HG02970 (cell line): ENCODE measurements around the gene GSE1.

Experiments used
- ATAC-seq: cut with Tn5 transposase; IDR thresholded peaks from one replicate; pipeline ENCODE4 v1.9.1; 2021; ENCODE audit warnings: mild to moderate bottlenecking, moderate library complexity, moderate number of reproducible peaks; ENCODE audit not compliant: unreplicated experiment, low FRiP score

GSE1 gene

GRCh38 chr16:85657267-85657650 lies 44.1 kb downstream of the GSE1 start:
- ATAC-seq = no peak

- no peak for ATAC-seq
These were observed 44.9 kb downstream of the GSE1 start for GRCh38 chr16:85657996-85658395.

GRCh38 chr16:85658504-85659326 lies 45.6 kb downstream of the GSE1 start:
- ATAC-seq = no peak

DNA sequence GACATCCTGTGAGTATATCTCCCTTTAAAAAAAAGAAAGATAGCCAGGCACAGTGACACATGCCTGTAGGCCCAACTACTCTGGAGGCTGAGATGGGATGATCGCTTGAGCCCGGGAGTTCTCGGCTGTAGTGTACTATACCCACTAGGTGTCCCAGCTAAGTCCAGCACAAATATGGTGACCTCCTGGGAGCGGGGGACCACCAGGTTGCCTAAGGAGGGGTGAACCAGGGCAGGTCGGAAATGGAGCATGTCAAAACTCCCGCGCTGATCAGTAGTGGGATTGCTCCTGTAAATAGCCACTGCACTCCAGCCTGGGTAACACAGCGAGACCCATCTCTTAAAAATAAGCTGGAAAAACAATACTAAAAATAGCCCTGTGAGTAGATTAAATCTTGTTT lies 46.2 kb downstream of the GSE1 start:
- no peak for ATAC-seq

DNA sequence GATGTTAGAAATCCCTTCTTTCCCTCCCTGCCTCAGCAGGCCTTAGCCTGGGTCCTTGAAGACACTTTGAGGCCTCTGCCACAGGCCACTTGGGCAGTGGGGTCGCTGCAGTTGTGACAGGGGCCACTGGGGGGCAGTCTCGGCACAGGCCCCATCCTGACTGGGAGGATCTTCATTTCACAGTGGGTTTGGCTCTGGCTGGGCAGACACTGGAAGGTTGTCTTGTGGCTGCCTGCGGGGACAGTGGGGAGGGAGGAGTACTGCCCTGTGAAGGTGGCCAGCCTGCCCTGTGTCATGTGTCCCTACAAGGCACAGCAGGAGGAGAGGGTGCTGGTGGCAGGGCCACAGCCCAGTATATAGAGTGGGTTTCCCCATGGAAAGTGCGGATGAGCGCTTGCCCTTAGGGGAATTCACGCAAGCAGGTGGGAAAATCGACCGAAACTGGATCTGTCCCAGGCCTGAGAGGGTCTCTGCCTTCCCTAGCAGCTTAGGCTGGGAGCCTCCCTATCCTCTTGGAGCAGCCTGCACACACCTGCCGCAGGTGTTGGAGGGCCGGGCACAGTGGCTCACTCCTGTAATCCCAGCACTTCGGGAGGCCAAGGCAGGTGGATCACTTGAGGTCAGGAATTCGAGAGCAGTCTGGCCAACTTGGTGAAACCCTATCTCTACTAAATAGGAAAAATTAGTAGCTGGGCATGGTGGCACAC lies 46.8 kb downstream of the GSE1 start:
- ATAC-seq = no peak

- ATAC-seq = no peak
These were observed 48.0 kb downstream of the GSE1 start for GRCh38 chr16:85660843-85661739.

DNA sequence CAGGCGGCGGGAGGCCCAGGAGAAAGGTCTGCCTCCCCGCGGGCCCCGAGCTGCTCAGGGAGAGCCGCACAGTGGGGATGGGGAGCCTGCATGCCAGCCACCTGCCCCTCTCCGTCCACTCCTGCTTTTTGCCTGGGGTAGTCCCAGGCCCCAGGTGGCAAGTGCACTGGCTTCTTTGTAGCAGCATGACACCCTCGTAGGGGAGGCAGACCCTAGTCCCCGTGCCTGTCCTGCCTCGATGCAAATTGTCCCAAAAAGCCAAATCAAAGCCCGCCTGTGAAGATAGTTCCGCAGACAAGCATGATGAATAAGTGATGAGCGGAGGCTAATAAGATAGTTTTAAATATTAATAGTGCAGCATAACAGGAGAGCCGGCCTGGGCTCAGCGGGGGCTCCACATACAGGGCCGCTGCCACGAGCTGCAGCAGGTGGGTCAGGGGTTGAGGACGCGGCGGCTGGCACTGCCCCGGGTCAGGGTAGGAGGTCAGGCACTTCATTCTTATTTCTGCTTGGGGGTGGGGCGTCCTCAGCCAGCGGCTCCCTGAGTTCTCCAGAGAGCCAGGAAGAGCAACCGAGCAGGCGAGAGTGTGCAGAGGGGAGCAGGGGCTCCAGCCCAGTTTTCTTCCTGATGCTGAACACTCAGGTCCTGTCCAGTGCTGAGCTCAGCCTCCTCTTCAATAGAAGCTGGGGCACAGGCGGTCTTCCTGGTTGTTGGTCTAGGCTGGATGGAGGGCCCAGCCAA lies 48.8 kb downstream of the GSE1 start:
- no peak for ATAC-seq

DNA sequence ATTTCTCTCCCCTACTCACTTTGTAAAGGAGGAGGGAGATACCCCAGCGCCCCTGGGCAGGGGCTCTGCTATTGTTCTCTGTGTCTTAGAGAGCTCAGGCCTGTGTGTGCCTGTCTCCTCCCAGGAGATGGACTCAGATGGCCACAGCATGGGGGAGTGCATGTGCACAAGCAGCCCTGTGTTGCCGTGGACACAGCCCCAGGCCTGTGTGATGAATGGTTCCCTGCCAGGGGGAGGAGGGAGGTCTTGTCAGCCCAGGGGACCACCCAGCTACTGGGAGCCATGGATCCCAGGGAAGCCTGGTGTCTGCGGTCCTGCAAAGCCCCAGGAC lies 49.3 kb downstream of the GSE1 start:
- no peak for ATAC-seq

DNA sequence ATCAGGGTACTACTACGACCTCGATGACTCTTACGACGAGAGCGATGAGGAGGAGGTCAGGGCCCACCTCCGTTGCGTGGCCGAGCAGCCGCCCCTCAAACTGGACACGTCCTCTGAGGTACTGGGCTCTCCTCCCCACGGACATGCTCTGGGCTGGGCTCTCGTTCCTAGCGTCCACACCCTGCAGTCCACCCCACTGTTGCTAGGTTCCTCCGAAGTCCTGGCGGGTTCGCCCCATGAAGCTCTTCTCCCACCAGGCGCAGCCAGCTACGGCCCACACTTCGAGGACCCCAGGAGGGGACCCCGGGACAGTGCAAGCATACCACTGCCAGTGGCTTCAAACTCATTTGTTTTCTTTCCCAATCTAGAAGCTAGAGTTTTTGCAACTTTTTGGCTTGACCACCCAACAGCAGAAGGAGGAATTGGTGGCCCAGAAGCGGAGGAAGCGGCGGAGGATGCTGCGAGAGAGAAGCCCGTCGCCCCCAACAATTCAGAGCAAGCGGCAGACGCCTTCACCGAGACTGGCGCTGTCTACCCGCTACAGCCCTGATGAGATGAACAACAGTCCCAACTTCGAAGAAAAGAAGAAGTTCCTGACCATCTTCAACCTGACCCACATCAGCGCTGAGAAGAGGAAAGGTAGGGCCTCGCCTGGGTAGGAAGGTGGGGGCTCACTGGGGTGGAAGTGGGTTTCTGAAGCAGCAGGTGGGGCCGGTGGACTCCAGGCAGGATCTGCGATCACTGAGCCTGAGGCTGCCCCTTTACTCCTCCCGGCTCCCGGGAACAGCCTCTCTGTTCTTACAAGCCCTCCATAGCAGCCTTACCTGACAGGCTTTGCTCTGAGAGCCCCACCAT lies 50.1 kb downstream of the GSE1 start:
- no peak for ATAC-seq

DNA sequence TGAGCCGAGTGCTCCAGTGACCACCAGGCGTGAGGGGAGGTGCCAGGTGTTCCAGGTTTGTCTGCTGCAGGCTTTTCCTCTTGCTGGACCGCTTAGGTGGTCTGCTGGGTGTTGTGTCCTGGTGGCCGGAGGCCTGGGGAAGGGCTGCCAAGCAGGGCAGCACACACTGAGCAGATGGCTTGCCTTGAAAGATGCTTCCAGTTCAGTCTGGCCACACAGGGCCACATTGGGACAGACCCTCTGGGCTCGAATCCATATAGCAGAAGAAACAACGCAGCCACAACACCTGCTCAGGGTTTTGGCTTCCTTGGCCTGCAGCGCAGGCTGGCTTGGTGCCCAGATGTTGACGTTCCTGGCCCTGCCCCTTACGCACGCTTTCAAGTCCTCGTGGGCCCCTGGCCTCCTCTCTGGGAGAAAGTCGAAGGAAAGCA lies 50.8 kb downstream of the GSE1 start:
- ATAC-seq = no peak

DNA sequence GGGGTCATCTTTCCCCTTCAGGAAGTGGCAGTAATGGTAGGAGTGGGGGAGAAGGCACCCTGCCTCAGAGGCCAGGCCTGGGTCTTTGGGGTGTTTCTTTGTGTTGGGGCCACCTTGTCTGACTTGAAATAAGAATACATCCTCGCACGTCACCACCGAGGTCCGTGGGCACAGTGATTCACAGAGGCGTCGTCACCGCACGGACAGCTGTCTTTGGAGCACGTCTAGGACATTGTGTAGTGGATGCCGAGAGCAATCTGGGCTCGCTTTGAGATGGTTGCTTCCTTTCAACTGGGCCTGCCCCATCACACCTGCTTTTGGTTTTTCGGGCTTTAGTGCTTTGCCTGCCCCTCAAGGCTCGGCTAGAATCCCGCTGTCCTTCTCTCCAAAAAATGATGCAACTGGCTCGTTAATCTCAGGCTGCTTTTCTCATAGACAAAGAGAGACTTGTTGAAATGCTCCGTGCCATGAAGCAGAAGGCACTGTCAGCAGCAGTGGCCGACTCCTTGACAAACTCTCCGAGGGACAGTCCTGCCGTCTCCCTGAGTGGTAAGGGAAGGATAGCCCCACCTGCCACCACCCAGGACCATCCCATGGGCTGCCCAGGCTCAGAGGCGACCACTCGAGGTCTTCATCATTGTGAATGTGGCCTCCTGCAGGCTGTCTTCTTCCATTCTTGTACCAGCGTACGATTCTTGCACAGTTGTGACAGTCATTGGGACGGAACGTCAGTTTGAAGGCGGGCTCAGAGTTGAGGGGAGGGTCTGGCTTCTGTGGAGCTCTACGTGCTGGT lies 51.7 kb downstream of the GSE1 start:
- ATAC-seq = no peak

DNA sequence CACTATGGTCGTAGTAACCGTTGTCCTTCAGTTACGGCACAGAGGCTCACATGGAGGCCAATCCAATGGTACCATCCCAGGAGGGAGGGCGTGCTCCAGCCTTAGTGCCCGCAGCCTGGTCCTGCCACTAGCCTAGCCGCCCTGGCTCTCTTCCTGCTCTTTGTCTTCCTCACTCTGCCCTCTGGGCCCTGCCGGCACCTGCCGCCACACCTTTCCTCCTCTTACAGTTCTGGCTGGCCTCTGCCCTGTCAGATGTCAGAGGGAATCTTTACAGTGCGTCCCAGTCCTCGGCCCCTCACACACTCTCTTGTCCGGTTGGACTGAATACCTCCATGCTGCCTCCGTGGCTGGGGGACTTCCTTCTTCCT lies 52.2 kb downstream of the GSE1 start:
- ATAC-seq = no peak

GRCh38 chr16:85665929-85666328 lies 52.8 kb downstream of the GSE1 start:
- ATAC-seq = no peak

- ATAC-seq = no peak
These were observed 54.1 kb downstream of the GSE1 start for GRCh38 chr16:85667261-85667660.

DNA sequence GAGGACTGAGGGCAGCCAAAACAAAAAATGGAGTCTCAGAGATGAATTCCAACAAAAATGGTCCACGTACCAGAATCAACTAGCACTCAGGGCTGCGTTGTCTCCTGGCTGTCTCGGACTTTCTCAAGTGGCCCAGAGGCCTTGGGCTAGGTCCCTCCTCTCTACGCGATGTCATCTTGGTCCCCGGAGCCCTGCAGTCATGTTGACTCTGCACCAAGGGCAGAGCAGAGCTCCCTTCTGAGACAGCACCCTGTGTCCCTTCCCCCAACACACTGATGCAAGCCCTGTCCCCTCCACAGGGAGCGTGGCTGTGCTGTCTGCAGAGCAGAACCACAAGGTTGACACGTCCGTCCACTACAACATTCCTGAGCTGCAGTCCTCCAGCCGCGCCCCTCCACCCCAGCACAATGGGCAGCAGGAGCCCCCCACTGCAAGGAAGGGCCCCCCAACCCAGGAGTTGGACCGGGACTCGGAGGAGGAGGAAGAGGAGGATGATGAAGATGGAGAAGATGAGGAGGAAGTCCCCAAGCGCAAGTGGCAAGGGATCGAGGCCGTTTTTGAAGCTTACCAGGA lies 54.8 kb downstream of the GSE1 start:
- no peak for ATAC-seq

DNA sequence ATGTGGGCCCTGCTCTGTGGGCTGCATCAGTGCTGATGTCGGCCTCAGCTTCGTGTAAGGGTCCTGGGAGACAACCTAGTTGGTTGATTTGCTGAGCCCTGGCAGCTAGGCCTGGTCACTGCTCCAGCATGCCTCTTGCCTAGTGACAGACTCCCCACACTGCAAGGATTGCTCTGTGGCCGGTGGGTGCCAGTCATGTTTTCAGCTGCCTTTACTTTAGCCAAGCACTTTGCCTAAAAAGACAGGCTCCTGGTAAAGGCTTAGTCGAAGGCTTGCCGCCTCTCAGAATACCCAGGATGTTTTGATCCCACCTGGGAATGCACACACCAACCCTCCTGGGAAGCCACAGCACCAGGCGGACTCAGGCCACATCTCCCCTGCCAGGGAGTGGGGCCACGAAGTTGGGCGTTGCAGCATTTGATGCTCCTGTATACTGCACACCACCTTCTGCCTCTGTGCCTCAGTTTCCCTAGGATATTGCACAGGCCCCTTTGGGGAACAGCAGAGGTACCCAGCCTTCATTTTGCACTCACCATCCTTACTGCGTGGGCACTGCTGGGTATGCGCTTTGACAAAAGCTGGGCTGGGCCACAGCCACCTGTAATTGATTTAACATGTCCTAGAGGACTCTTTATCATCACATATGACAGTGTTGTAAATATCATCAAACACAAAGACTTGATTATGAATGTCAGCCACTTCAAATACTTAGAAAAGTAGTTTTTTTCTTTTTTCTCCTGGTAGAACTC lies 55.7 kb downstream of the GSE1 start:
- no peak for ATAC-seq

GRCh38 chr16:85670840-85671239 lies 57.7 kb downstream of the GSE1 start:
- ATAC-seq = no peak
